HepG2 (cell line): ENCODE data around the gene CBX2. TPM values are rescaled to one million over a fixed set of nuclear protein-coding genes. Genes with fewer than 3 reads are reported as not detected.

Experiments used
- HMGA1 ChIP-seq: sonication (generic); formaldehyde crosslinking; conservative IDR thresholded peaks from 2 replicates; pipeline ENCODE4 v1.4.0; 2020; ENCODE audit warnings: missing genetic modification reagents
- HNRNPK ChIP-seq: fragments of 200-400 bp; formaldehyde crosslinking; IDR thresholded peaks from 2 replicates; pipeline ENCODE4 v1.6.1; 2018; ENCODE audit warnings: low read length, low read depth, moderate library complexity, mild to moderate bottlenecking; ENCODE audit not compliant: poor library complexity, severe bottlenecking
- MTA3 ChIP-seq: sonication (generic); formaldehyde crosslinking; IDR thresholded peaks from 2 replicates; pipeline ENCODE4 v1.4.0; 2020; ENCODE audit warnings: missing genetic modification reagents
- NKX3-1 ChIP-seq: sonication (generic); formaldehyde crosslinking; IDR thresholded peaks from 2 replicates; pipeline ENCODE4 v1.5.0; 2020; ENCODE audit warnings: missing genetic modification reagents
- NR2F6 ChIP-seq, 2 experiments: IDR thresholded peaks; 2 replicates each; pipeline ENCODE4 v1.6.1; 2016; ENCODE audit warnings: antibody characterized with exemption in 1 of 2, mild to moderate bottlenecking in 1 of 2
- SMARCC2 ChIP-seq: fragments of 450-650 bp; IDR thresholded peaks from 2 replicates; pipeline ENCODE4 v1.6.1; 2017; ENCODE audit warnings: antibody characterized with exemption, mild to moderate bottlenecking
- SNAPC2 ChIP-seq: sonication (generic); formaldehyde crosslinking; IDR thresholded peaks from 2 replicates; pipeline ENCODE4 v1.8.1; 2022; ENCODE audit warnings: mild to moderate bottlenecking, missing genetic modification reagents
- SSRP1 ChIP-seq: IDR thresholded peaks from 2 replicates; pipeline ENCODE4 v1.6.1; 2016; ENCODE audit warnings: control low read depth
- THAP11 ChIP-seq: IDR thresholded peaks from 2 replicates; pipeline ENCODE4 v1.6.1; 2016; ENCODE audit warnings: missing biosample characterization, missing genetic modification reagents
- ZBTB7B ChIP-seq: sonication (generic); formaldehyde crosslinking; IDR thresholded peaks from 2 replicates; pipeline ENCODE4 v1.4.0; 2020; ENCODE audit warnings: missing genetic modification reagents
- ZIK1 ChIP-seq: sonication (generic); formaldehyde crosslinking; IDR thresholded peaks from 2 replicates; pipeline ENCODE4 v1.5.0; 2020; ENCODE audit warnings: mild to moderate bottlenecking, low read depth, missing genetic modification reagents, borderline replicate concordance
- ZNF3 ChIP-seq: IDR thresholded peaks from 2 replicates; pipeline ENCODE4 v1.7.0; 2017; ENCODE audit warnings: inconsistent platforms
- ZNF552 ChIP-seq: sonication (generic); formaldehyde crosslinking; IDR thresholded peaks from 2 replicates; pipeline ENCODE4 v1.9.0; 2022; ENCODE audit warnings: missing genetic modification reagents, mild to moderate bottlenecking, borderline replicate concordance
- ZNF790 ChIP-seq: sonication (generic); formaldehyde crosslinking; IDR thresholded peaks from 2 replicates; pipeline ENCODE4 v1.8.0; 2022; ENCODE audit warnings: missing genetic modification reagents, mild to moderate bottlenecking, borderline replicate concordance
- polyA plus RNA-seq, 8 experiments: library from polyadenylated mRNA; depleted of rRNA in 3 of 8; stranded (reverse) in 7 of 8; unstranded in 1 of 8; fragments of >200 nt; fragmentation: Illumina TruSeq in 4 of 8; extraction: Trizol in 4 of 8; gene quantifications; 2 replicates each; pipeline versions ENCODE4 v1.2.1 to v1.2.3, GENCODE V29; 2011 to 2016; ENCODE audit warnings: low read depth in 4 of 8, missing spikeins in 1 of 8, mixed read lengths in 1 of 8; ENCODE audit not compliant: insufficient read depth in 1 of 8
- total RNA-seq, 5 experiments: library from RNA; depleted of rRNA; stranded (reverse); fragments of >200 nt; fragmentation: Illumina TruSeq; extraction: Trizol; gene quantifications; 2 replicates each; pipeline ENCODE4 v1.2.3, GENCODE V29; 2016; ENCODE audit warnings: low read depth in 1 of 5
- TF ChIP-seq, protein P1 (sequence below), 2 experiments: sonication (generic) in 1 of 2; formaldehyde crosslinking in 1 of 2; IDR thresholded peaks; 2 replicates each; pipeline versions ENCODE4 v1.6.1 to v1.9.0; 2014 to 2022; ENCODE audit warnings: antibody characterized with exemption in 1 of 2, borderline replicate concordance in 1 of 2, inconsistent platforms in 1 of 2, low read depth in 1 of 2, missing genetic modification reagents in 1 of 2
- TF ChIP-seq, protein P2 (sequence below): sonication (generic); formaldehyde crosslinking; IDR thresholded peaks from 2 replicates; pipeline ENCODE4 v1.4.0; 2020; ENCODE audit warnings: low read depth, mild to moderate bottlenecking, missing genetic modification reagents
- TF ChIP-seq, protein P3 (sequence below): sonication (generic); formaldehyde crosslinking; IDR thresholded peaks from 2 replicates; pipeline ENCODE4 v1.5.0; 2020; ENCODE audit warnings: missing genetic modification reagents

Gene CBX2
- total and polyA plus RNA-seq, 2 of the 13 experiments (the other 11 are each of a cell fraction or from before 2014, with no cell fraction given), result 14.5 to 31.1 TPM

DNA sequence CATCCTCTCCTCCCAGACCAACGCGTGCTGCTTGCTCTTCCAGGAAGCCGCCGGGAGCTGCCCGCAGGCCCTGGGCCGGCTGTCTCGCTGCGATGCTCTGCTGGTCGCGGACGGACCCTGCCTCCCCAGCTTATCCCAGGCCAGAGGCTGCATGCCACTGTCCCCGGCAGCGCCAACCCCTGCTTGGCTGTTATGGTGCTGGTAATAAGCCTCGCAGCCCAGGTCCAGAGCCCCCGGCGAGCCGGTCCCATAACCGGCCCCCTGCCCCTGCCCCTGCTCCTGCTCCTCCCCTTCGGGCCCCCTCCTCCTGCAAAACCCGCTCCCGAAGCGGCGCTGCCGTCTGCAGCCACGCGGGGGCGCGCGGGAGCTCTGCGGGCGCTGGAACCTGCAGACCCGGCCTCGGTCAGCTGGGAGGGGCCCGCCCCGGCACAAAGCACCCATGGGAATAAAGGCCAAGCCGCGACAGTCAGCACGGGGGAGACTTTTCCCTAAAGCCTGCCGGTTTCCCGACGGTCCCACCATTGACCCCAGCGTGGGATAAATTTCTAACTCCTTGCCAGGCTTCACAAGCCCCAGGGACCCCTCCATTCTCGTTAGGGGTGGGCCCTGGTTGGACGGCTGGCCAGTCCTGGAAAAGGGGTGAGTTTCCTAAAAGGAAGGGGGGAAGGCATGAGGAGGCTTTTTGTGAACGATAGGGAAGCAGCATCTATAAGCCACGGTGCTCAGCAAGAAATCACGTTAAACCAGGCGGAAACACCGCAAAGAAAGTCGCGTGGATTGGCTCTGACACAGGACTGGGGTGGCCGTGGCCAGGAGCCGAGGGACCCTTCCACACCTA lies 36.0 kb upstream of the CBX2 start (continued):
- TF ChIP-seq, protein P1, sequence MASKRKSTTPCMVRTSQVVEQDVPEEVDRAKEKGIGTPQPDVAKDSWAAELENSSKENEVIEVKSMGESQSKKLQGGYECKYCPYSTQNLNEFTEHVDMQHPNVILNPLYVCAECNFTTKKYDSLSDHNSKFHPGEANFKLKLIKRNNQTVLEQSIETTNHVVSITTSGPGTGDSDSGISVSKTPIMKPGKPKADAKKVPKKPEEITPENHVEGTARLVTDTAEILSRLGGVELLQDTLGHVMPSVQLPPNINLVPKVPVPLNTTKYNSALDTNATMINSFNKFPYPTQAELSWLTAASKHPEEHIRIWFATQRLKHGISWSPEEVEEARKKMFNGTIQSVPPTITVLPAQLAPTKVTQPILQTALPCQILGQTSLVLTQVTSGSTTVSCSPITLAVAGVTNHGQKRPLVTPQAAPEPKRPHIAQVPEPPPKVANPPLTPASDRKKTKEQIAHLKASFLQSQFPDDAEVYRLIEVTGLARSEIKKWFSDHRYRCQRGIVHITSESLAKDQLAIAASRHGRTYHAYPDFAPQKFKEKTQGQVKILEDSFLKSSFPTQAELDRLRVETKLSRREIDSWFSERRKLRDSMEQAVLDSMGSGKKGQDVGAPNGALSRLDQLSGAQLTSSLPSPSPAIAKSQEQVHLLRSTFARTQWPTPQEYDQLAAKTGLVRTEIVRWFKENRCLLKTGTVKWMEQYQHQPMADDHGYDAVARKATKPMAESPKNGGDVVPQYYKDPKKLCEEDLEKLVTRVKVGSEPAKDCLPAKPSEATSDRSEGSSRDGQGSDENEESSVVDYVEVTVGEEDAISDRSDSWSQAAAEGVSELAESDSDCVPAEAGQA (IDR thresholded peaks at IDR 0.05; ENCODE audit: low read depth), result no peak
- TF ChIP-seq, protein P1 (CRISPR knock-in tag; IDR thresholded peaks at IDR 0.05; ENCODE audit: borderline replicate concordance), result no peak
- TF ChIP-seq SMARCC2, result no peak
- TF ChIP-seq ZNF3 (CRISPR knock-in tag), result no peak
- TF ChIP-seq NKX3-1 (CRISPR knock-in tag), result no peak; the same call in 1 of the 2 replicates
- TF ChIP-seq ZIK1, result 0 out of 2 replicates have a peak, but pooled peaks have one; percentile 16
- TF ChIP-seq THAP11, result peak; percentile 67
- TF ChIP-seq SNAPC2 (CRISPR knock-in tag), result no peak
- TF ChIP-seq NR2F6 (IDR thresholded peaks at IDR 0.05), result 0 out of 2 replicates have a peak, but pooled peaks have one; percentile 13
- TF ChIP-seq NR2F6 (CRISPR knock-in tag; IDR thresholded peaks at IDR 0.05), result peak; percentile 49; the same call in 1 of the 2 replicates
- TF ChIP-seq ZNF790, result no peak
- TF ChIP-seq, protein P2, sequence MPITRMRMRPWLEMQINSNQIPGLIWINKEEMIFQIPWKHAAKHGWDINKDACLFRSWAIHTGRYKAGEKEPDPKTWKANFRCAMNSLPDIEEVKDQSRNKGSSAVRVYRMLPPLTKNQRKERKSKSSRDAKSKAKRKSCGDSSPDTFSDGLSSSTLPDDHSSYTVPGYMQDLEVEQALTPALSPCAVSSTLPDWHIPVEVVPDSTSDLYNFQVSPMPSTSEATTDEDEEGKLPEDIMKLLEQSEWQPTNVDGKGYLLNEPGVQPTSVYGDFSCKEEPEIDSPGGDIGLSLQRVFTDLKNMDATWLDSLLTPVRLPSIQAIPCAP (CRISPR knock-in tag), result no peak
- TF ChIP-seq HNRNPK, result peak; percentile 96
- TF ChIP-seq SSRP1 (CRISPR knock-in tag), result no peak
- TF ChIP-seq ZNF552 (CRISPR knock-in tag), result peak; percentile 0; the same call in 1 of the 2 replicates
- TF ChIP-seq, protein P3, sequence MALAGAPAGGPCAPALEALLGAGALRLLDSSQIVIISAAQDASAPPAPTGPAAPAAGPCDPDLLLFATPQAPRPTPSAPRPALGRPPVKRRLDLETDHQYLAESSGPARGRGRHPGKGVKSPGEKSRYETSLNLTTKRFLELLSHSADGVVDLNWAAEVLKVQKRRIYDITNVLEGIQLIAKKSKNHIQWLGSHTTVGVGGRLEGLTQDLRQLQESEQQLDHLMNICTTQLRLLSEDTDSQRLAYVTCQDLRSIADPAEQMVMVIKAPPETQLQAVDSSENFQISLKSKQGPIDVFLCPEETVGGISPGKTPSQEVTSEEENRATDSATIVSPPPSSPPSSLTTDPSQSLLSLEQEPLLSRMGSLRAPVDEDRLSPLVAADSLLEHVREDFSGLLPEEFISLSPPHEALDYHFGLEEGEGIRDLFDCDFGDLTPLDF (CRISPR knock-in tag), result 0 out of 2 replicates have a peak, but pooled peaks have one; percentile 52
- TF ChIP-seq ZBTB7B (CRISPR knock-in tag), result peak; percentile 80; the same call in 1 of the 2 replicates
- no peak for TF ChIP-seq MTA3 (CRISPR knock-in tag)
- TF ChIP-seq HMGA1 (CRISPR knock-in tag), result no peak
